ENCODE data around the gene STIMATE. TPM values are rescaled to one million over a fixed set of nuclear protein-coding genes. Genes with fewer than 3 reads are reported as not detected.
A peak's percentile ranks its signal among the peaks of the same experiment; 100 is the strongest.

Gene STIMATE
- total RNA-seq, 1 donor from 2014 or later, result 20.3 TPM

DNA sequence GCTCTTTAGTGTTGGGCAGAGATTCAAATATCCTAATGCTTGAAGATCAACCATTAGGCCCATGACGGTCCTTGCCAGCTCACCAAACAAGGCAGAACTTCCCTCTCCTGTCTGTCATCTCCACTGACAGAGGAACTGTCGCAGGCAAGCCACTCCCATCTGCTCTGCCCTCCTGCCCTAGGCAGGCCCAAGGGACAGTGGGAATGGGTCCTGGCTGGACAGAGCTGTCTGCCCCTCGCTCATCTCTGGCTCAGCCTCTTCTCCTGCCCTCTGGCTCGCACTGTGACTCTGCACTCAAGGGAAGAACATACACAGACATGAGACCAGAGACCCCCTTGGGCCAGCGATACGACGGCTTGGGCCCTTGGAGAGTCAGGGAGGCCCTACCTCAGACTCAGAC is 54.9 kb downstream of the STIMATE start:
- TF ChIP-seq, protein P1, sequence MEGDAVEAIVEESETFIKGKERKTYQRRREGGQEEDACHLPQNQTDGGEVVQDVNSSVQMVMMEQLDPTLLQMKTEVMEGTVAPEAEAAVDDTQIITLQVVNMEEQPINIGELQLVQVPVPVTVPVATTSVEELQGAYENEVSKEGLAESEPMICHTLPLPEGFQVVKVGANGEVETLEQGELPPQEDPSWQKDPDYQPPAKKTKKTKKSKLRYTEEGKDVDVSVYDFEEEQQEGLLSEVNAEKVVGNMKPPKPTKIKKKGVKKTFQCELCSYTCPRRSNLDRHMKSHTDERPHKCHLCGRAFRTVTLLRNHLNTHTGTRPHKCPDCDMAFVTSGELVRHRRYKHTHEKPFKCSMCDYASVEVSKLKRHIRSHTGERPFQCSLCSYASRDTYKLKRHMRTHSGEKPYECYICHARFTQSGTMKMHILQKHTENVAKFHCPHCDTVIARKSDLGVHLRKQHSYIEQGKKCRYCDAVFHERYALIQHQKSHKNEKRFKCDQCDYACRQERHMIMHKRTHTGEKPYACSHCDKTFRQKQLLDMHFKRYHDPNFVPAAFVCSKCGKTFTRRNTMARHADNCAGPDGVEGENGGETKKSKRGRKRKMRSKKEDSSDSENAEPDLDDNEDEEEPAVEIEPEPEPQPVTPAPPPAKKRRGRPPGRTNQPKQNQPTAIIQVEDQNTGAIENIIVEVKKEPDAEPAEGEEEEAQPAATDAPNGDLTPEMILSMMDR (conservative IDR thresholded peaks at IDR 0.05), result no peak
- Mint-ChIP-seq H3K27ac (ENCODE audit: unreplicated experiment) (no peak overlapping the region), H3K4me3 (no peak overlapping the region), H3K4me1 (peaks cover 39% of the 10 kb centered on the region), H3K27me3 (ENCODE audit: low read depth) (no peaks in the 10 kb centered on the region), H3K36me3 (ENCODE audit: low read depth) (peaks cover 3% of the 10 kb centered on the region), H3K9me3 (no peaks in the 10 kb centered on the region)
- DNase-seq (ENCODE audit: low read depth, low spot score), result no peak

DNA sequence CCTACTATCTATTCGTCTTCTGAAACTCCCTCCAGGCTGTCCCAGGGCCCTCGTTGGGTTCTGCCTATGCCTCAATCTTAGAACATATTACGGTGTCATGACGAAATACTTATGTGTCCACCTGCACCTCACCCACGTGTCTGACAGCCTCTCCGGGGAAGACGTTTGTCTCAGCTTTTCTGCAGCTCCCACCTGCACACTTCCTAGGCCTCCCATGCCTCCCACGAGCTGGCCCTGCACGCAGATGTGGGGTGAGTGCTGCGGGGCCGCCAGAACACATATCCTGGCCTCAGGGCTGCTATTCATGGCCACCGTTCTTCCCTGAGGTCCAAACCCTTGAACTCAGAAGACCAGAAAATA is 55.4 kb downstream of the STIMATE start:
- TF ChIP-seq, protein P1 (conservative IDR thresholded peaks at IDR 0.05), result no peak
- H3K27ac Mint-ChIP-seq (ENCODE audit: unreplicated experiment), result no peak overlapping the region
- H3K4me3 Mint-ChIP-seq, result no peak overlapping the region
- H3K36me3 Mint-ChIP-seq (ENCODE audit: low read depth), result peaks cover 3% of the 10 kb centered on the region
- no peak for DNase-seq (ENCODE audit: low read depth, low spot score)
- H3K27me3 Mint-ChIP-seq (ENCODE audit: low read depth), result no peaks in the 10 kb centered on the region
- no peaks in the 10 kb centered on the region for H3K9me3 Mint-ChIP-seq
- peaks cover 39% of the 10 kb centered on the region for H3K4me1 Mint-ChIP-seq

DNA sequence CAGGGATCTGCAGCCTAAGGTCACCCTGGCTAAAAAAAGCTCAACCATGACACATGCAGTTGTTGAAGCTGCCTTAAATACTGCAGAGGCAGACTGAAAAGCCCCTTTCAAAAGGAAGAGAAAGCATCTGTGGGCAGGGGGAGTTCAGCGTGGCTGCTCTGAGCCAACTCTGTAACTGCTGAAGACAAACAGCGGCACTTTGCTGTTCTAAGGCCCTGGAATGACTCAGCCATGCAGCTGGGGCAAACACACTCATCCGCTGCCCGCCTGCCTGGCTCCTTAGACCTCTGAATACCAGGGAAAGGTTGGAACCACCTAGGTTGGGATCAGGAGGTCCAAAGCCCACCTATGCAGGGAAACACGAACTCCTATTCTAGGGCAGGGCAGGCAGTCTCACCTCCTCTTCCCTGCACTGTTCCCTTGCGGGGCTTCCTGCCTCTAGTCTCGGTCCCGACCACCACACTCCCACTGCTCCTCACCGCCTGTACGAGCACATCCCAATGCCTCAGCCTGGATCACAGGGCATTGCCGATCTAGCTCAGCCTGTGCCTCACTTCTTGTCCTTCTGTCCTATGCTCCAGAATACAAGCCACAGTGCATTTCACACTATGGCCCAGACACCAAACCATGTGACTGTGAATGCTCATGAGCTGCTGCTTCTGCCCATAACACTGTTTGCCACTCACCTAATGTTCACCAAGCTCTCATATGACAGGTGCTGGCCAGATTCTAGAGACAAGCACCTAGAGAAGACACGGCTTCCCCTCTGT is 56.0 kb downstream of the STIMATE start:
- TF ChIP-seq, protein P1 (conservative IDR thresholded peaks at IDR 0.05), result no peak
- no peaks in the 10 kb centered on the region for H3K9me3 Mint-ChIP-seq
- no peaks in the 10 kb centered on the region for H3K27me3 Mint-ChIP-seq (ENCODE audit: low read depth)
- peak overlapping the region; percentile 78 for H3K27ac Mint-ChIP-seq (ENCODE audit: unreplicated experiment)
- H3K4me3 Mint-ChIP-seq, result peak overlapping the region; percentile 51
- H3K4me1 Mint-ChIP-seq, result peaks cover 44% of the 10 kb centered on the region
- peaks cover 3% of the 10 kb centered on the region for H3K36me3 Mint-ChIP-seq (ENCODE audit: low read depth)
- no peak for DNase-seq (ENCODE audit: low read depth, low spot score)

DNA sequence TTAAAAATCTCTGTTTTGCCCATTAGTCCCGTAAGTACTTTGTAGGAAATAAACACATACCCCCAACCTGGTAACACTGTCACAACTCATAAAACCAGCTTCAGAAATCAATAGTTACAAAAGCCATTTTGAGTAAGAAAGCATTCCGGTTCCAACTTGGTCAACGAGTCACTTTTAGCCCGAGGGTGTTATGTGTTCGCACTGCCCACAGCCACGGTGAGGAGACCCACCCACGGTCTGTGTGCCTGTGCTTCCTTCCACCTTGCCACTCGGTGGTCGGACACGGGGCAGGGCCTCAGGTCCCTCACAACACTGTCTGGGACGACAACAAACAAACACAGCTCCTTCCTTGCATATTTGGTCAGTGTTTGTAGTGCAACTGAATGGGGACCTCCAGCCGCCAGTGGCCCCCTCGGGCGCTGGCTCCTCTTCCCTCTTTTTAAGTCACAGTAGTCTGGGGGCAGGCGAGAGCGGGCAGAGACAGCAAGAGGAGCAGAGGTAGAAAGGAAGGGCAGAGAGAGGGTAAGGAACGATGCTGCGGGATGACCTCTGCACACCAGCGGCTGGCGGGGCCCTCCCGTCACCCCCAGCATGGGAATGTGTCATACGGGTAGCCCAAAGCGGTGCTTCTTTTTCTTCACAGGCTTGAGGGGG is 57.3 kb downstream of the STIMATE start:
- DNase-seq (ENCODE audit: low read depth, low spot score), result no peak
- Mint-ChIP-seq H3K4me1 (peaks cover 53% of the 10 kb centered on the region), H3K9me3 (no peaks in the 10 kb centered on the region), H3K36me3 (ENCODE audit: low read depth) (peaks cover 3% of the 10 kb centered on the region), H3K27ac (ENCODE audit: unreplicated experiment) (peak overlapping the region; percentile 93), H3K4me3 (no peak overlapping the region), H3K27me3 (ENCODE audit: low read depth) (no peaks in the 10 kb centered on the region)
- TF ChIP-seq, protein P1 (conservative IDR thresholded peaks at IDR 0.05), result no peak

DNA sequence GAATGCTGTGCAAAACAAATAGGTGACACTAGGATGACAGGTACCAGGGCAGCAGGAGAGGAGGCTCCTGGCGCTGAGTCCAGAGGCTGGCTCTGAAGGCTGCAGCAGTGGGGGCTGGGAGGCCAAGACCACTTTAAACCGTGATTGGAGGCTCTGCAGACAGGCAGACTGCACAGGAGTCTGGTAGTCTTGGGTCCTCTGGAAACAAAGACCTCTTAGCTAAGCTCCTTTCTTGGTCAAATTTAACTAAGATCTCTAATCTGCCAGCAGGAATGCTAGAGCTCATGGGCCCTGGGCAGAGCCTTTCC is 58.1 kb downstream of the STIMATE start:
- TF ChIP-seq, protein P1 (conservative IDR thresholded peaks at IDR 0.05), result no peak
- Mint-ChIP-seq H3K36me3 (ENCODE audit: low read depth) (peaks cover 3% of the 10 kb centered on the region), H3K9me3 (no peaks in the 10 kb centered on the region), H3K4me3 (no peak overlapping the region), H3K4me1 (peaks cover 61% of the 10 kb centered on the region), H3K27ac (ENCODE audit: unreplicated experiment) (no peak overlapping the region), H3K27me3 (ENCODE audit: low read depth) (no peaks in the 10 kb centered on the region)
- DNase-seq (ENCODE audit: low read depth, low spot score), result no peak
